ENCODE results near the gene RFC1.
A peak's percentile ranks its signal among the peaks of the same experiment; 100 is the strongest.
"Not testable (repeated sequence)": the region's sequence is repeated elsewhere in the genome, so short reads cannot be mapped to it uniquely, and the experiment has no call there.

Gene RFC1, protein sequence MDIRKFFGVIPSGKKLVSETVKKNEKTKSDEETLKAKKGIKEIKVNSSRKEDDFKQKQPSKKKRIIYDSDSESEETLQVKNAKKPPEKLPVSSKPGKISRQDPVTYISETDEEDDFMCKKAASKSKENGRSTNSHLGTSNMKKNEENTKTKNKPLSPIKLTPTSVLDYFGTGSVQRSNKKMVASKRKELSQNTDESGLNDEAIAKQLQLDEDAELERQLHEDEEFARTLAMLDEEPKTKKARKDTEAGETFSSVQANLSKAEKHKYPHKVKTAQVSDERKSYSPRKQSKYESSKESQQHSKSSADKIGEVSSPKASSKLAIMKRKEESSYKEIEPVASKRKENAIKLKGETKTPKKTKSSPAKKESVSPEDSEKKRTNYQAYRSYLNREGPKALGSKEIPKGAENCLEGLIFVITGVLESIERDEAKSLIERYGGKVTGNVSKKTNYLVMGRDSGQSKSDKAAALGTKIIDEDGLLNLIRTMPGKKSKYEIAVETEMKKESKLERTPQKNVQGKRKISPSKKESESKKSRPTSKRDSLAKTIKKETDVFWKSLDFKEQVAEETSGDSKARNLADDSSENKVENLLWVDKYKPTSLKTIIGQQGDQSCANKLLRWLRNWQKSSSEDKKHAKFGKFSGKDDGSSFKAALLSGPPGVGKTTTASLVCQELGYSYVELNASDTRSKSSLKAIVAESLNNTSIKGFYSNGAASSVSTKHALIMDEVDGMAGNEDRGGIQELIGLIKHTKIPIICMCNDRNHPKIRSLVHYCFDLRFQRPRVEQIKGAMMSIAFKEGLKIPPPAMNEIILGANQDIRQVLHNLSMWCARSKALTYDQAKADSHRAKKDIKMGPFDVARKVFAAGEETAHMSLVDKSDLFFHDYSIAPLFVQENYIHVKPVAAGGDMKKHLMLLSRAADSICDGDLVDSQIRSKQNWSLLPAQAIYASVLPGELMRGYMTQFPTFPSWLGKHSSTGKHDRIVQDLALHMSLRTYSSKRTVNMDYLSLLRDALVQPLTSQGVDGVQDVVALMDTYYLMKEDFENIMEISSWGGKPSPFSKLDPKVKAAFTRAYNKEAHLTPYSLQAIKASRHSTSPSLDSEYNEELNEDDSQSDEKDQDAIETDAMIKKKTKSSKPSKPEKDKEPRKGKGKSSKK

GRCh38 chr4:39365830-39366771 is at the start of gene RFC1:
Gene RFC1 (minus strand): TSS chr4:39366362. CDS start chr4:39366241, 121 bp downstream.
- peak; percentile 90 to 91 for DNase-seq

- no peak for DNase-seq
Measured at GRCh38 chr4:39415678-39416283, 49.6 kb upstream of the RFC1 start.

GRCh38 chr4:39411561-39411960 is 45.4 kb upstream of the RFC1 start:
- not testable (repeated sequence) for DNase-seq

DNA sequence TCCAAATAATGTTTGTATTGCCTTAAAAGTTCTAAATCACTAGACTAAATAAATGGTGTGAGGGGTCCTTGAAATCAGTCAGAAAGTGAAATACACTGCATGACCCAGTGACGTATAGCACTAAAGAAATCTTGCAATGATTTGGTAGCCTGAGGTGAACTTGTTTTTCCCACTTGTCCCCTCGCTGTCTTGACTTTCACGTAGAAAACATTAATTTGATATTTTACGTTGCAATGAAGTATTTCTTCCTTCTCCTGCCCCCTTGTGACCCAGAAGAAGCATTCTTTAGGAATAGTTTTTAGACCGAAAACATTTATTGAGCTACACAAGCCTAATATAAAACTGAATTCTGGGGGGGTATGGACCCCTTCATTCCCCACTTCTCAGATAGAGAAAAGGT is 44.3 kb upstream of the RFC1 start:
- DNase-seq, result no peak

- DNase-seq, result no peak
Measured at GRCh38 chr4:39407584-39407885, 41.4 kb upstream of the RFC1 start.

GRCh38 chr4:39406763-39407583 is 40.8 kb upstream of the RFC1 start, which contains the start of gene KLB:
Gene KLB (plus strand): TSS chr4:39406930. CDS start chr4:39406950, 20 bp downstream.
- no peak for DNase-seq

GRCh38 chr4:39401640-39402039 is 35.5 kb upstream of the RFC1 start:
- DNase-seq, result not testable (repeated sequence)

- no peak for DNase-seq
Measured at GRCh38 chr4:39394706-39395105, 28.5 kb upstream of the RFC1 start.

- no peak for DNase-seq
Measured at GRCh38 chr4:39390603-39391002, 24.4 kb upstream of the RFC1 start.

- no peak for DNase-seq
Measured at GRCh38 chr4:39384563-39384962, 18.4 kb upstream of the RFC1 start.

DNA sequence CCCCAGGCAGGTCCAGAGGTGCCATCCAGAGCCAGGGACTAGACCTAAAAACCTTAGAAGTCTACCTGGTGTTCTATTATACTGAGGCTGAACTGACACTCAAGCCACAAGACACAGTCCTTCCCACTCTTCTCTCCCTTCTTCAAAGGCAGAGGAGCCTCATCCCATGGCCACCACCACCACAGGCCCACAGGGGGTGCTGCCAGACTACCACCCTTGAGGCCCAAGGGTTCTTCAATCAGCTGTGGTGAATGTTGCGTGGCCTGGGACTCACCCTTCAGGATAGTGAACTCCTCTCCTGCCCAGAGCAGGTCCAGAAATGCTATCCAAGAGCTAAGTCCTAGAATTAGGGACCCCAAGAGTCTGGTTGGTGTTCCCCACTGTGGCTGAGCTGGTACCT is 17.5 kb upstream of the RFC1 start:
- DNase-seq, result no peak

- no peak for DNase-seq
Measured at GRCh38 chr4:39375478-39375877, 9.3 kb upstream of the RFC1 start.

DNA sequence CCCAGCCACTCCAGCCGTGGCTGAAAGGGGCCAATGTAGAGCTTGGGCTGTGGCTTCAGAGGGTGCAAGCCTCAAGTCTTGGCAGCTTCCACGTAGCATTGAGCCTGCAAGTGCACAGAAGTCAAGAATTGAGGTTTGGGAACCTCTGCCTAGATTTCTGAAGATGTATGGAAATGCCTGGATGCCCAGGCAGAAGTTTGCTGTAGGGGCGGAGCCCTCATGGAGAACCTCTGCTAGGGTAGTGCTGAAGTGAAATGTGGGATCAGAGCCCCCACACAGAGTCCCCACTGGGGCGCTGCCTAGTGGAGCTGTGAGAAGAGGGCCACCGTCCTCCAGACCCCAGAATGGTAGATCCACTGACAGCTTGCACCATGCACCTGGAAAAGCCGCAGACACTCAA is 5.0 kb upstream of the RFC1 start:
- not testable (repeated sequence) for DNase-seq

GRCh38 chr4:39369301-39369700 is 3.1 kb upstream of the RFC1 start:
- no peak for DNase-seq

DNA sequence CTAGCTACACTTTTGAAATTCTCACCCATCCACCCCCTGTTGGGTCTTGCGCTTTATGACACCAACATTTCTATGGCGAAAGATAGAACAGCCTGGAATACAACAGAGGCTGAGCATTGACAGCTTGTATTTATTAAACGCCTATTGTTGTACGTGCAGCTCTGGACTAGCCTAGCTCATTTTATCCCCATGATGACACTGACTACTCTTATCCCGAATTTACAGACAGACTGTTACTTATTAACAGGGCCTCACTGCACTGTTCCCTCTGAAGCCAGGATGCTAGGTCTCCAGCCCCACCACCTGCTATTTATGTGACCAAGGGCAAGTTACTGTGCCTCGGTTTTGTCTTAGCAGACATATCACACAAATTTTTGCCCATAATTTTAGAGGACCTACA is 1.0 kb upstream of the RFC1 start:
- DNase-seq, result no peak

DNA sequence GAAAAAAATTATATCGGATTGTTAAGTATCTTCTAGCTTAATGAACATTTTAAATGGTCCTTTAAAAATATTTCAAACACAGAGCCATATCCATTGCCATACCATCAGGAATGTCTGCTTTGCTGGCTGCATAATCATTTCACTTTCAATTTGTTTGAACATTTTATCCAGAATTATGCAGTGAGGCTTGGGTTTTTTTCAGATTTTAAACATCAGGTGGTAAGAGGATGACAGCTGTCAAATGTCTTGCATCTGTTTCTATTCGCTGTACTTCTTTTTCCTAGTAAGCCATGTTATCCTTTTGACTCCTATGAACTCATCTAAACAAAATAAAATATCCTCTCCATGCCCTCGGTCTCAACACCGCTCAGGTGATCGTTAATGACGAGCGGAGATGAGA is 802 bp downstream of the RFC1 start:
- no peak for DNase-seq

DNA sequence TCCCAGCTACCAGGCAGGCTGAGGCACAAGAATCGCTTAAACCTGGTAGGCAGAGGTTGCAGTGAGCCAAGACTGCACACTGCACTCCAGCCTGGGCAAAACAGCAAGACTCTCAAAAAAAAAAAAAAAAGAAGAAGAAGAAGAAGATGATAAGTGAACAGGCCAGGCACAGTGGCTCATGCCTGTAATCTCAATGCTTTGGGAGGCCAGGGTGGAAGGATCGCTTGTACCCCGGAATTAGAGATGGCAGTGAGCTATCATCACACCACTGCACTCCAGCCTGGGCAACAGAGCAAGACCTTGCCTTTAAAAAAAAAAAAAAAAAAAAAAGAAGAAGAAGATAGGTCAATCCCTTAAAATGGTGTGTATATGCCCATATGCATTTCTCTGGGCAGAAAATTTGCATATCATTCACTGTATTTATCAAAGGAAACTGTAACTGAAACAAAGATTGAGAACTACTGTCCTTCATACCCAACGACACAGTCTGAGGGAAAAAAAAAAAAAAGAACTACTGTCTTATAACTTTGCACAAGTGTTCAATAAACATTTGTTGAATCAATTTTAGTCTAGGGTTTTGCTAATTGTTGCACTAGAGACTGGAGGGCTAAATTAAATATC is 2.3 kb downstream of the RFC1 start:
- no peak for DNase-seq

- no peak for DNase-seq
Measured at GRCh38 chr4:39362827-39363226, 3.3 kb downstream of the RFC1 start.

DNA sequence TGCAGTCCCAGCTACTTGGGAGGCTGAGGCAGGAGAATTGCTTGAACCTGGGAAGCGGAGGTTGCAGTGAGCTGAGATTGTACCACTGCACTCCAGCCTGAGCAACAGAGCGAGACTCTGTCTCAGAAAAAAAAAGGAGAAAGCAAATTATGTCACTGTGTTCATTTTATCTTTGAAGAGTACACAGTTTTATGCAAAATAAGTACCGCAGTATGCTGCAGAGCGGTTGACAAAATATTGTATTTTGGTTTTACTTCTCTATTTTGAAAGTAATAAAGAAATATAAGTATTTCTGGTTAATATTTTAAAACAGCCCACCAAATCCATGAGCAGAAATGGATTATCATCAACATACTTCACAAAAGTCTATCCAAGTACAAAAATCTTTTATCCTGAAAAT is 5.6 kb downstream of the RFC1 start:
- DNase-seq, result not testable (repeated sequence)

- no peak for DNase-seq
Measured at GRCh38 chr4:39357002-39357401, 9.2 kb downstream of the RFC1 start.

DNA sequence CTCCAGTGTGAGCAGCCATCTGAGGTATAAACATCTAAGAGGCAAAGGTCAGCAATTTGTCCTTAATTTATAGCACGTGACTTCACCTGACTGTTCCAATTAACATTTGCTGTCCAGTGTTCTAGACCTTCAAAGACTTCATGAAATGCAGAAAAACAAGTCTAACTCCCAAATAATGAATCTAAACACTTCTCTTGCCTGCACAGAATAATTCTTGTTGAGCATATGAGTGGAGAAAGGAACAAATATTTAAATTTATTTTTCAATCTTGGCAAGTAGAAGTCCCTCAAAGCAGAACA is 12.0 kb downstream of the RFC1 start:
- DNase-seq, result no peak

Data from CD4-positive, alpha-beta T cell treated with Interleukin-1 beta for 1 hour (primary cell).